Activated CD8-positive, alpha-beta T cell treated with anti-CD3 and anti-CD28 coated beads, Interleukin-2, amount 10 ng/mL, durations not matched to agents 7 days and 5 days (primary cell): Measurements from ENCODE around the gene RMND1. TPM values are rescaled to one million over a fixed set of nuclear protein-coding genes. Genes with fewer than 3 reads are reported as not detected.

Experiments used
- ATAC-seq: fragments of 150-1000 bp; cut with Tn5 transposase; one replicate; pipeline ENCODE4 v1.10.0; 2021; ENCODE audit warnings: moderate library complexity
- CTCF ChIA-PET: fragments of 350-600 bp; sonication (Branson Sonifier 250); formaldehyde crosslinking; loops from one replicate; lab custom pipeline; 2021; ENCODE audit warnings: antibody characterized with exemption; lab: Charles Lee
- POLR2A ChIA-PET: fragments of 350-600 bp; sonication (Branson Sonifier 250); formaldehyde crosslinking; loops from one replicate; lab custom pipeline; 2021; ENCODE audit warnings: antibody characterized with exemption; lab: Charles Lee
- DNase-seq: peaks from one replicate; pipeline ENCODE4 v3.0.0-alpha.2; 2020
- H3K27ac Mint-ChIP-seq: one replicate; pipeline ENCODE4 v1.8.0; 2021; ENCODE audit warnings: mild to moderate bottlenecking, mixed read lengths
- H3K27me3 Mint-ChIP-seq: one replicate; pipeline ENCODE4 v1.8.0; 2021; ENCODE audit warnings: low read depth, mixed read lengths
- H3K36me3 Mint-ChIP-seq: one replicate; pipeline ENCODE4 v1.8.0; 2021; ENCODE audit warnings: low read depth, mixed read lengths
- H3K4me1 Mint-ChIP-seq: one replicate; pipeline ENCODE4 v1.8.0; 2021; ENCODE audit warnings: low read depth, mixed read lengths
- H3K4me3 Mint-ChIP-seq: one replicate; pipeline ENCODE4 v1.8.0; 2021; ENCODE audit warnings: mild to moderate bottlenecking, mixed read lengths
- H3K9me3 Mint-ChIP-seq: one replicate; pipeline ENCODE4 v1.8.0; 2022; ENCODE audit warnings: mixed read lengths; ENCODE audit not compliant: insufficient read depth
- total RNA-seq, 2 experiments: library from RNA; stranded (reverse); gene quantifications; one replicate each; pipeline ENCODE4 v1.2.3, GENCODE V29; 2021

Gene RMND1
- total RNA-seq, 2 experiments from 2014 or later, result 18.6 to 19.2 TPM

DNA sequence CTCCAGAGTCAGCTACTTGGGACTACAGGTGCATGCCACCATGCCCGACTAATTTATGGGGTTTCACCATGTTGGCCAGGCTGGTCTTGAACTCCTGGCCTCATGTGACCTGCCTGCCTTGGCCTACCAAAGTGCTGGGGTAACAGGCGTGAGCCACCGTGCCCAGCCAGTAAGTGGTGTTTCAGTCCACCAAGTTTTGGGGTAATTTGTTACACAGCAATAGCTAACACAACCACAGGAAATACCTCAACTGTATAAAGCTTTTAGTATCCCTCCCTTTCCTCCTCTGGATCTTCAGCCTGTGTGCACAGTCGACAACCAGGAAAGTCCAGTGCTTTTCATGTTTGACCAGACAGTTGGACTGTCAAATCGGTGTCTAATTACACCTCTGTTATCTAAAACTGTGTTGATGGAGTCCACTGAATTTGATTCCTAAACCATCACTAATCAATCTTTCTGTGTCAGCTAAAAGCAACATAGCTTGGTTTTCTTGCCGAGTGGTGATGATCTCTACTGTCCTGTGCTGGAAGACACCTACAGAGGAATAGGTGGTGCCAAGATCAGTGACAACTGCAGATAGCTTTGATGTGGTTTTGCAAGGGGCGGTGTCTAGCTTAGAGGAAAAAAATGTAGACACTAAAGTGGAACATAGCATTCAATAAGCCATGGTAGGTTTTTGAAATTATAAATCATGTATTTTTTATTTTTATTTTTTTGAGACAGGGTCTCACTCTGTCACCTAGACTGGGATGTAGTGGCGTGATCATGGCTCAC is 38.4 kb downstream of the RMND1 start:
- no peaks in the 10 kb centered on the region for H3K27me3 Mint-ChIP-seq
- H3K4me1 Mint-ChIP-seq, result peaks cover 21% of the 10 kb centered on the region
- H3K27ac Mint-ChIP-seq, result peak overlapping the region; percentile 63
- H3K9me3 Mint-ChIP-seq, result peaks cover 4% of the 10 kb centered on the region
- no peak overlapping the region for H3K4me3 Mint-ChIP-seq
- peaks cover 71% of the 10 kb centered on the region for H3K36me3 Mint-ChIP-seq
- DNase-seq (peak; percentile 73), ATAC-seq (peak; percentile 97)
- CTCF ChIA-PET, result interaction anchor here (1.0 to 1.4 kb wide), 4 partner anchors 8 to 79 kb away, joined by 3 to 6 read pairs (median 4); no protein-coding TSS in a partner anchor
- POLR2A ChIA-PET, result interaction anchor here (1.0 kb wide), 1 partner anchor 20 kb away, joined by 3 read pairs; no protein-coding TSS in a partner anchor

GRCh38 chr6:151412909-151413308 is 39.0 kb downstream of the RMND1 start:
- Mint-ChIP-seq H3K27me3 (no peaks in the 10 kb centered on the region), H3K4me3 (no peak overlapping the region), H3K4me1 (peaks cover 21% of the 10 kb centered on the region), H3K27ac (peak overlapping the region; percentile 63), H3K36me3 (peaks cover 71% of the 10 kb centered on the region), H3K9me3 (peaks cover 4% of the 10 kb centered on the region)
- ChIA-PET POLR2A (no interaction called here), CTCF (interaction anchor here (1.2 kb wide), 1 partner anchor 62 kb away, joined by 3 read pairs; no protein-coding TSS in a partner anchor)
- DNase-seq (no peak), ATAC-seq (no peak)

GRCh38 chr6:151409679-151410078 is 42.2 kb downstream of the RMND1 start:
- Mint-ChIP-seq H3K4me3 (no peak overlapping the region), H3K27me3 (no peaks in the 10 kb centered on the region), H3K4me1 (peaks cover 29% of the 10 kb centered on the region), H3K27ac (no peak overlapping the region), H3K36me3 (peaks cover 72% of the 10 kb centered on the region), H3K9me3 (peaks cover 4% of the 10 kb centered on the region)
- POLR2A ChIA-PET, result no interaction called here
- CTCF ChIA-PET, result no interaction called here
- DNase-seq, result no peak
- no peak for ATAC-seq

DNA sequence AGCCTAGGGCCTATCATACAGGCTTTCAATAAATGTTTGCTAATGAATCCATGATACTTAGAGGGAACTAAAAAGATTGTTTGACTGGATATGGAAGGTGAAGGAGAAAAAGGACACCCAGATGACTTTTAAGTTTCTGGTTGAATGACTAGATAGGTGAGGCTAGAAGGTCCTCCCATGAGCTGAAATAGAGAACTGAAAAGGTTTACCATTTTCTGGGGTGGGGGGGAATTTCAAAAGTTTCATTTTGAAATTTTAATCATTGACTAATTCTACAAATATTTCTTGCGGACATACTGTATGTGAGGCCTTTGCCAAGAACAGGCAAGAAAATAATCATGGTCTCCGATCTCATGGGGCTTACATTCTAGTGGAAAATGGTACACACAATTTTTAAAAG is 42.7 kb downstream of the RMND1 start:
- CTCF ChIA-PET, result no interaction called here
- Mint-ChIP-seq H3K4me3 (no peak overlapping the region), H3K4me1 (peaks cover 25% of the 10 kb centered on the region), H3K36me3 (peaks cover 68% of the 10 kb centered on the region), H3K9me3 (peaks cover 4% of the 10 kb centered on the region), H3K27me3 (no peaks in the 10 kb centered on the region), H3K27ac (no peak overlapping the region)
- ATAC-seq (no peak), DNase-seq (no peak)
- POLR2A ChIA-PET, result no interaction called here

DNA sequence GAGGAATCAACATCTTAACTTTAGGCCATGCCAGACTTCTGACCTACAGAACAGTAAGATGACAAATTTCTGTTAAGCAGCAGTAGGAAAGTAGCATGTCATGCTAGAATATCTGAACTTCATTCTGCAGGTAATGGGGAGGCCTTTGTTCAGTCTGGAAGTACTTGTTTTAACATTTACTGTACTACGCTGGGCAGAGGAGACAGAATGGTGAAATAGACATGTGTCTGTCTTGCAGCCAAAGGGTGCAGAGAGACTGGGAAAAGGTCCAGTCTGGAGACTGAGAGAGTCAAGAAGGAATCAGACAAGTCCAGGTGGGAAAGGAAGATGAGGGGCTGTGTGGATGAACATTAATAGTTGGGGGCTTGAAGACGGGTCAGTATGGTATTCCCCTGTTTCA is 43.1 kb downstream of the RMND1 start:
- H3K4me3 Mint-ChIP-seq, result no peak overlapping the region
- H3K27ac Mint-ChIP-seq, result no peak overlapping the region
- DNase-seq (no peak), ATAC-seq (no peak)
- peaks cover 66% of the 10 kb centered on the region for H3K36me3 Mint-ChIP-seq
- ChIA-PET POLR2A (no interaction called here), CTCF (no interaction called here)
- H3K4me1 Mint-ChIP-seq, result peaks cover 22% of the 10 kb centered on the region
- no peaks in the 10 kb centered on the region for H3K27me3 Mint-ChIP-seq
- H3K9me3 Mint-ChIP-seq, result peaks cover 4% of the 10 kb centered on the region

GRCh38 chr6:151403919-151404308 is 48.0 kb downstream of the RMND1 start:
- peaks cover 38% of the 10 kb centered on the region for H3K4me1 Mint-ChIP-seq
- DNase-seq, result no peak
- H3K4me3 Mint-ChIP-seq, result no peak overlapping the region
- ATAC-seq, result no peak
- no peak overlapping the region for H3K27ac Mint-ChIP-seq
- ChIA-PET POLR2A (no interaction called here), CTCF (interaction anchor here (2.6 kb wide), 1 partner anchor 37 kb away, joined by 12 read pairs; no protein-coding TSS in a partner anchor)
- no peaks in the 10 kb centered on the region for H3K9me3 Mint-ChIP-seq
- peaks cover 44% of the 10 kb centered on the region for H3K36me3 Mint-ChIP-seq
- no peaks in the 10 kb centered on the region for H3K27me3 Mint-ChIP-seq

- H3K4me3 Mint-ChIP-seq, result no peak overlapping the region
- H3K9me3 Mint-ChIP-seq, result no peaks in the 10 kb centered on the region
- DNase-seq (no peak), ATAC-seq (no peak)
- POLR2A ChIA-PET, result interaction anchor here (0.8 kb wide), 1 partner anchor 22 kb away, joined by 3 read pairs; no protein-coding TSS in a partner anchor
- H3K27me3 Mint-ChIP-seq, result no peaks in the 10 kb centered on the region
- peaks cover 47% of the 10 kb centered on the region for H3K36me3 Mint-ChIP-seq
- peak overlapping the region; percentile 25 for H3K27ac Mint-ChIP-seq
- peaks cover 50% of the 10 kb centered on the region for H3K4me1 Mint-ChIP-seq
- CTCF ChIA-PET, result no interaction called here
These were observed 49.7 kb downstream of the RMND1 start for GRCh38 chr6:151402228-151402627.

- ChIA-PET POLR2A (interaction anchor here (1.1 kb wide), 1 partner anchor 10 kb away, joined by 4 read pairs; no protein-coding TSS in a partner anchor), CTCF (no interaction called here)
- peaks cover 53% of the 10 kb centered on the region for H3K4me1 Mint-ChIP-seq
- DNase-seq, result no peak
- no peak overlapping the region for H3K27ac Mint-ChIP-seq
- no peaks in the 10 kb centered on the region for H3K9me3 Mint-ChIP-seq
- H3K4me3 Mint-ChIP-seq, result no peak overlapping the region
- peaks cover 45% of the 10 kb centered on the region for H3K36me3 Mint-ChIP-seq
- ATAC-seq, result no peak
- H3K27me3 Mint-ChIP-seq, result no peaks in the 10 kb centered on the region
These were observed 51.5 kb downstream of the RMND1 start for GRCh38 chr6:151400473-151400872.

DNA sequence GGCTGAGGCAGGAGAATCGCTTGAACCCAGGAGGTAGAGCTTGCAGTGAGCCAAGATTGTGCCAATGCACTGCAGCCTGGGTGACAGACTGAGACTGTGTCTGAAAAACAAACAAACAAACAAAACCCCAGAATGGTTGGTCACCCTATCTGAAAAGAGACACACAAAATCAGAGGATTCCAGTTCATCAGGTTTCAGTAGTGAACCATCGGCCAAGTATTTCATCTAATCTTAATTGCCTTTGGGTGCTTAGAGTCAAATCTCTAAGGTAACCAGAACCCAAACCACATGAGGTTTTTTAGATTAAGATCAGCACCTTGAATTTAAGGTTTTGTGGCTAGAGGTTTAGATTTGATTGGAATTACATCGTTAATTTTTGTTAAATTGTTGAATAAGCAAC is 52.2 kb downstream of the RMND1 start:
- ATAC-seq (peak; percentile 37), DNase-seq (no peak)
- Mint-ChIP-seq H3K4me3 (no peak overlapping the region), H3K9me3 (no peaks in the 10 kb centered on the region), H3K4me1 (peaks cover 61% of the 10 kb centered on the region), H3K27ac (no peak overlapping the region), H3K36me3 (peaks cover 47% of the 10 kb centered on the region), H3K27me3 (no peaks in the 10 kb centered on the region)
- POLR2A ChIA-PET, result interaction anchor here (1.1 kb wide), 1 partner anchor 10 kb away, joined by 4 read pairs; no protein-coding TSS in a partner anchor
- CTCF ChIA-PET, result no interaction called here

DNA sequence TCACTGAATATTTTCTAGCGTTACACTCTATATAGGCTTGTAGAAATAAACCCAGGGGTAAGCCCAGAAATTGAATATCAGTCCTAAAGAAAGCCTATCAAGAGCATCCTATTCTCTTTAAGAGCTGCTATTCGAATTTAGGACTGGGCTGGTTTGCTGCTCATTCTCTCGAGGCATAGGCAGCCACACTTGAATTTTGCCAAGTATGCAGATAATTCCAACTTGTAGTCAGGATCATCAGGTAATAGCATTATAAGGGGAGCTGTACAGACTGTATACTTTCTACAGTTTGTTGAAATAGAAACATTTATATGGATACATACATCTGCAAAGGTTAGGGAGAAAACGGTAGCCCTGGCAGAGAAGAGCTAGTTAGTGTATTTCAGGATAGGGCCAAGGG is 58.5 kb downstream of the RMND1 start:
- Mint-ChIP-seq H3K4me3 (peak overlapping the region; percentile 97), H3K36me3 (peaks cover 55% of the 10 kb centered on the region), H3K4me1 (peaks cover 53% of the 10 kb centered on the region), H3K27me3 (no peaks in the 10 kb centered on the region), H3K27ac (peak overlapping the region; percentile 97), H3K9me3 (no peaks in the 10 kb centered on the region)
- POLR2A ChIA-PET, result interaction anchor here (0.7 to 1.8 kb wide), 4 partner anchors 13 to 58 kb away, joined by 3 to 7 read pairs (median 4); partner anchors contain the start of gene RMND1
- CTCF ChIA-PET, result interaction anchor here (0.9 to 5.0 kb wide), 2 partner anchors 13 to 58 kb away, joined by 4 to 31 read pairs; partner anchors contain the start of gene RMND1
- DNase-seq, result no peak
- ATAC-seq, result no peak

GRCh38 chr6:151392427-151392826 is 59.5 kb downstream of the RMND1 start:
- ATAC-seq (no peak), DNase-seq (no peak)
- H3K9me3 Mint-ChIP-seq, result no peaks in the 10 kb centered on the region
- CTCF ChIA-PET, result interaction anchor here (0.7 to 5.0 kb wide), 4 partner anchors 12 to 59 kb away, joined by 3 to 31 read pairs (median 4); partner anchors contain the start of gene RMND1
- POLR2A ChIA-PET, result interaction anchor here (0.6 to 1.8 kb wide), 2 partner anchors 12 to 162 kb away, joined by 3 to 5 read pairs; no protein-coding TSS in a partner anchor
- H3K4me3 Mint-ChIP-seq, result peak overlapping the region; percentile 97
- peaks cover 54% of the 10 kb centered on the region for H3K4me1 Mint-ChIP-seq
- H3K27me3 Mint-ChIP-seq, result no peaks in the 10 kb centered on the region
- H3K36me3 Mint-ChIP-seq, result peaks cover 55% of the 10 kb centered on the region
- H3K27ac Mint-ChIP-seq, result peak overlapping the region; percentile 97
